BLaER1 treated with 17β-estradiol and CSF1 and Interleukin-3, amounts not matched to agents 10 nM and 100 nM (cell line): Measurements from ENCODE around the gene IKBKG.
"Not testable (repeated sequence)": the region's sequence is repeated elsewhere in the genome, so short reads cannot be mapped to it uniquely, and the experiment has no call there.

Experiments
- H3K27ac ChIP-seq, 11 experiments: shearing (Covaris generic); formaldehyde crosslinking; 2 replicates each; pipeline ENCODE4 v1.8.1; 2022
- H3K27me3 ChIP-seq, 11 experiments: shearing (Covaris generic); formaldehyde crosslinking; 2 replicates each; pipeline ENCODE4 v1.8.1; 2022
- H3K36me3 ChIP-seq, 11 experiments: shearing (Covaris generic); formaldehyde crosslinking; 2 replicates each; pipeline ENCODE4 v1.8.1; 2022
- H3K4me1 ChIP-seq, 10 experiments: shearing (Covaris generic); formaldehyde crosslinking; 2 replicates each; pipeline ENCODE4 v1.8.1; 2022
- H3K4me2 ChIP-seq, 11 experiments: shearing (Covaris generic); formaldehyde crosslinking; 2 replicates each; pipeline ENCODE4 v1.8.1; 2022
- H3K4me3 ChIP-seq, 10 experiments: shearing (Covaris generic); formaldehyde crosslinking; 2 replicates each; pipeline ENCODE4 v1.8.1; 2022
- H3K9ac ChIP-seq, 11 experiments: shearing (Covaris generic); formaldehyde crosslinking; 2 replicates each; pipeline ENCODE4 v1.8.1; 2022
- H3K9me3 ChIP-seq, 11 experiments: shearing (Covaris generic); formaldehyde crosslinking; replicated peaks in 1 of 11; 2 replicates each; pipeline ENCODE4 v1.8.1; 2022
- H4K20me1 ChIP-seq, 11 experiments: shearing (Covaris generic); formaldehyde crosslinking; 2 replicates each; pipeline ENCODE4 v1.8.1; 2022
- Cebpa-rat ChIP-seq, 11 experiments: shearing (Covaris generic); IDR thresholded peaks; 2 replicates each; pipeline ENCODE4 v1.8.1; 2022

The IKBKG gene, protein sequence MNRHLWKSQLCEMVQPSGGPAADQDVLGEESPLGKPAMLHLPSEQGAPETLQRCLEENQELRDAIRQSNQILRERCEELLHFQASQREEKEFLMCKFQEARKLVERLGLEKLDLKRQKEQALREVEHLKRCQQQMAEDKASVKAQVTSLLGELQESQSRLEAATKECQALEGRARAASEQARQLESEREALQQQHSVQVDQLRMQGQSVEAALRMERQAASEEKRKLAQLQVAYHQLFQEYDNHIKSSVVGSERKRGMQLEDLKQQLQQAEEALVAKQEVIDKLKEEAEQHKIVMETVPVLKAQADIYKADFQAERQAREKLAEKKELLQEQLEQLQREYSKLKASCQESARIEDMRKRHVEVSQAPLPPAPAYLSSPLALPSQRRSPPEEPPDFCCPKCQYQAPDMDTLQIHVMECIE

DNA sequence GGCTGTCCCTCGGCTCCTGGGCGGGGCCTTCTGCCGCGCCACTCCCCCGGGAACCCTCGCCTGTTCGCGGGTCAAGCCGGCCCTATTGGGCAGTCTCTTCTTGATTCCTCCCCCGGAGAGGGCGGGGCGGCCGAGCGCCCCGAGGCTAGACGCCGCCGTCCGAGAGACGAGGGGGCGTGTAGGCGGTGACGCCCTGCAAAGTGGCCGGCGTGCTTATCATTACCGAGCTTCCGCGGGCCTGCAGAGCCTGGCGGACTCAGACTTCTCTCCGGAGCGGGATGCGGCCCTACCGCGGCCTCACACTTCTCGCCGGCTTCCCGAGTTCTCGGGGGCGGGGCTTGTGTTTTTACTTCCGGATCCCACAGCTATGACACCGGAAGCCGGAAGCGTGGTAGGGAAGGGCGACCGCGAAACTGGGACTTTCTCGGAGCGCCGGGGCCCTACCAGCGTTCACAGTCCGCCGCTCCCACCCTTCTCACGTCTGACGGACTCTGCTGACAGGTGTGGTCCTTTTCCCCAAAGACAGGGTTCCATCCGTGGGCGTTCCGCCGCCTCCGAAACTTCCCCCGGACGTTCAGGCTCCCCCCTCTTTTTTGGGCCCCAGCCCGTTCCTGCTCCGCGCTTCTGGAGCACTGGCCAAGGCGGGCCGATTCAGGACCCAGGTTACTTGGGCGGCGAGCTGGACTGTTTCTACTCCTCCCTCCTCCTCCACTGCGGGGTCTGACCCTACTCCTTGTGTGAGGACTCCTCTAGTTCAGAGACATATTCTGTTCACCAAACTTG, at the start of gene IKBKG:
Gene IKBKG (plus strand): TSS at position 376 of the 783 bp plus-strand sequence. CDS start 4,383 bp downstream, outside the sequence.
- peaks cover 40 to 82% (median 64%) of the 10 kb centered on the region in 11 experiments for H3K27me3 ChIP-seq
- H3K4me2 ChIP-seq: peak within 1 kb of the TSS; percentile 82 to 92 (median 86)
- peak within 1 kb of the TSS; percentile 66 to 98 (median 87) for H3K27ac ChIP-seq
- H3K4me3 ChIP-seq: peak within 1 kb of the TSS; percentile 58 to 80 (median 74)
- H3K4me1 ChIP-seq: peaks cover 49 to 66% (median 54%) of the 10 kb centered on the region in 10 experiments
- H3K9me3 ChIP-seq: peaks cover 0 to 53% (median 22%) of the 10 kb centered on the region in 11 experiments; a peak in 17 of 22 replicates
- H3K36me3 ChIP-seq: peaks cover 0 to 20% (median 9%) of the 10 kb centered on the region in 11 experiments; a peak in 9 of 22 replicates
- no peak for TF ChIP-seq Cebpa-rat (IDR thresholded peaks at IDR 0.05)
- H3K9ac ChIP-seq: peak within 1 kb of the TSS; percentile 84 to 91 (median 87)
- H4K20me1 ChIP-seq: peaks cover 0 to 42% (median 22%) of the 10 kb centered on the region in 11 experiments; a peak in 15 of 22 replicates

DNA sequence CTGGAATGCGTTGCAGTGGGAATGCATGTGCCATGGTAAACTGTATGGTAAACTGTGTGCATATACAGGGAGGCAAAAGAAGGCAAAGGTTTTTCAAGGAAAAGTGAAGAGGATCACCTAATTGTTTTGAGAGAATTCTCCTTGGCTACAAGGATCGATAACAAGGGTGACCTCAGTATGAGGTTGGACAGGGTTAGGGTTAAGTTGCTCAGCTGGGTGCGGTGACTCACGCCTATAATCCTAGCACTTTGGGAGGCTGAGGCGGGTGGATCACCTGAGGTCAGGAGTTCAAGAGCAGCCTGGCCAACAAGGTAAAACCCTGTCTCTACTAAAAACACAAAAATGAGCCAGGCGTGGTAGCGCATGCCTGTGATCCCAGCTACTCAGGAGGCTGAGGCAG, 46.0 kb upstream of the IKBKG start:
- H3K27ac ChIP-seq, H3K9ac ChIP-seq, H3K4me2 ChIP-seq, H3K4me3 ChIP-seq, H3K4me1 ChIP-seq, H4K20me1 ChIP-seq: not testable (repeated sequence)
- Histone ChIP-seq H3K9me3 (peaks cover 0 to 22% (median 0%) of the 10 kb centered on the region in 11 experiments; a peak in 6 of 22 replicates), H3K36me3 (peaks cover 0 to 15% (median 8%) of the 10 kb centered on the region in 11 experiments; a peak in 14 of 22 replicates), H3K27me3 (peaks cover 23 to 86% (median 74%) of the 10 kb centered on the region in 11 experiments)

DNA sequence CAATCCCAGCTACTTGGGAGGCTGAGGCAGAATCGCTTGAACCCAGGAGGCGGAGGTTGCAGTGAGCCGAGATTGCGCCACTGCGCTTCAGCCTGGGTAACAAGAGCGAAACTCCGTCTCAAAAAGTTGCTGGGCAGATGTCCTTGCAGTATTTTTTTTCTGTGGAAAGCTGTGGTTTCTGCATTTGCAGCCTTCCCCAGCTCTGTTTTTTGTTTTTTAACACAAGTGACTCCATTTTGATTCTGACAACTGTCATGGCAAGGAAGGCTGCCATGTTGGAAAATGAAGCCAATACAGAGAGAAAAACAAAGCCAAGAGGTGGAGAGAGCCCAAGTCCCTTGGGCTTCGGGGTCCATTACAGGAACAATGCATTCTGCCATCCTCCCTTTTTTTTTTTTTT, 45.3 kb upstream of the IKBKG start:
- Histone ChIP-seq H4K20me1 (no peaks in the 10 kb centered on the region; a peak in 1 of 22 replicates), H3K9ac (no peak overlapping the region), H3K9me3 (peaks cover 0 to 29% (median 6%) of the 10 kb centered on the region in 11 experiments; a peak in 7 of 22 replicates), H3K4me3 (no peak overlapping the region), H3K36me3 (peaks cover 3 to 22% (median 12%) of the 10 kb centered on the region in 11 experiments; a peak in 14 of 22 replicates), H3K27me3 (peaks cover 16 to 86% (median 69%) of the 10 kb centered on the region in 11 experiments), H3K4me2 (no peak overlapping the region), H3K27ac (no peak overlapping the region), H3K4me1 (peaks cover 0 to 5% (median 0%) of the 10 kb centered on the region in 10 experiments; a peak in 2 of 20 replicates)
- no peak for TF ChIP-seq Cebpa-rat (IDR thresholded peaks at IDR 0.05)

DNA sequence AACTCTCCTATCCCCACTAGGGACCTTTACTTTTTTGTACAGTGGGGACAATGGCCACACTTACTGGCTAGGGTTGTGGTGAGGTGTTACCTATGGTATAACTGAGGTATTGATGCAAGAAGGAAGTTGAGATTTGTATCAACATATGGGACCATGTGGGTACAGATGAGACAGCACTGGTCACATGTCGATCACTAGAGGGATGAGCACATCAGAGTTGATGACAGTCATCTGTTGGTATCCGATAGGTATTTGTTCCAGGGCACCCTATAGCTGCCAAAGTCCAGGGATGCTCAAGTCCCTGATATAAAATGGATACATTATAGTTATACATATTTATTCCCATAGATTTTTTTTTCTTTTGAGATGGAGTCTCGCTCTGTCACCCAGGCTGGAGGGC, 44.4 kb upstream of the IKBKG start:
- H3K4me3 ChIP-seq: no peak overlapping the region
- H3K4me1 ChIP-seq: no peaks in the 10 kb centered on the region
- H4K20me1 ChIP-seq: no peaks in the 10 kb centered on the region; a peak in 1 of 22 replicates

DNA sequence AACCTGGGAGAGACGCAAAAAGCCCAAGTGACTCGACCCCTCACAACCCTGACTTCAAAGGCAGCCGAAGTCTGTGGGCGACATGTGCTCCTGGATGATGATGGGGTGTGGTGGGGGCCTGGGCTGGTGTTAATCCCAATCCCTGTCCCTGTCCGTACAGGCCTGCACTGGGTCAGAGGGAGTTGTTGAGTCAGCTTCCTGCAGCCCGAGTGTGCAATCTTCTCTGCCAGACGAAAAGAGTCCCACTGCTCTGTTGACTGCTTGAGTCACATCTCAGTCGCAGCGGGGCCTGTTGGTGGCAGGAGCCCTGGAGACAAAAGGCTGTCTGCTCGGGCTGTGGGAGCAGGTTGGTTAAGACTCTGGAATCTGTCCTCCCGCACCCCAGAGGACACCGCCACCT, 41.7 kb upstream of the IKBKG start:
- peaks cover 15 to 45% (median 22%) of the 10 kb centered on the region in 11 experiments; a peak in 19 of 22 replicates for H3K36me3 ChIP-seq
- no peak for TF ChIP-seq Cebpa-rat (IDR thresholded peaks at IDR 0.05)
- no peak overlapping the region for H3K9ac ChIP-seq
- H3K4me2 ChIP-seq: no peak overlapping the region
- H4K20me1 ChIP-seq: peaks cover 0 to under 1% (median 0%) of the 10 kb centered on the region in 11 experiments; a peak in 1 of 22 replicates
- H3K4me1 ChIP-seq: no peaks in the 10 kb centered on the region
- H3K27ac ChIP-seq: no peak overlapping the region
- H3K27me3 ChIP-seq: peaks cover 9 to 81% (median 61%) of the 10 kb centered on the region in 11 experiments; a peak in 21 of 22 replicates
- peaks cover 12 to 56% (median 30%) of the 10 kb centered on the region in 11 experiments; a peak in 21 of 22 replicates for H3K9me3 ChIP-seq
- no peak overlapping the region for H3K4me3 ChIP-seq

More for the DNA sequence above, 44.4 kb upstream of the IKBKG start:
- Histone ChIP-seq H3K27ac (no peak overlapping the region), H3K27me3 (peaks cover 17 to 85% (median 62%) of the 10 kb centered on the region in 11 experiments), H3K9me3 (peaks cover 0 to 30% (median 9%) of the 10 kb centered on the region in 11 experiments; a peak in 8 of 22 replicates), H3K4me2 (no peak overlapping the region), H3K36me3 (peaks cover 3 to 31% (median 14%) of the 10 kb centered on the region in 11 experiments; a peak in 14 of 22 replicates), H3K9ac (no peak overlapping the region)
- no peak for TF ChIP-seq Cebpa-rat (IDR thresholded peaks at IDR 0.05)

- Histone ChIP-seq H3K4me3 (no peak overlapping the region), H3K27ac (no peak overlapping the region), H3K27me3 (peaks cover 9 to 82% (median 62%) of the 10 kb centered on the region in 11 experiments; a peak in 21 of 22 replicates), H3K4me2 (no peak overlapping the region), H3K36me3 (peaks cover 15 to 45% (median 22%) of the 10 kb centered on the region in 11 experiments; a peak in 19 of 22 replicates), H3K9ac (no peak overlapping the region), H3K4me1 (peaks cover 4 to 8% (median 7%) of the 10 kb centered on the region in 10 experiments; a peak in 19 of 20 replicates), H3K9me3 (peaks cover 12 to 59% (median 32%) of the 10 kb centered on the region in 11 experiments; a peak in 21 of 22 replicates), H4K20me1 (peaks cover 0 to 10% (median 0%) of the 10 kb centered on the region in 11 experiments; a peak in 2 of 22 replicates)
- no peak for TF ChIP-seq Cebpa-rat (IDR thresholded peaks at IDR 0.05)
Observed at GRCh38 chrX:154506483-154507332, 40.7 kb upstream of the IKBKG start.

DNA sequence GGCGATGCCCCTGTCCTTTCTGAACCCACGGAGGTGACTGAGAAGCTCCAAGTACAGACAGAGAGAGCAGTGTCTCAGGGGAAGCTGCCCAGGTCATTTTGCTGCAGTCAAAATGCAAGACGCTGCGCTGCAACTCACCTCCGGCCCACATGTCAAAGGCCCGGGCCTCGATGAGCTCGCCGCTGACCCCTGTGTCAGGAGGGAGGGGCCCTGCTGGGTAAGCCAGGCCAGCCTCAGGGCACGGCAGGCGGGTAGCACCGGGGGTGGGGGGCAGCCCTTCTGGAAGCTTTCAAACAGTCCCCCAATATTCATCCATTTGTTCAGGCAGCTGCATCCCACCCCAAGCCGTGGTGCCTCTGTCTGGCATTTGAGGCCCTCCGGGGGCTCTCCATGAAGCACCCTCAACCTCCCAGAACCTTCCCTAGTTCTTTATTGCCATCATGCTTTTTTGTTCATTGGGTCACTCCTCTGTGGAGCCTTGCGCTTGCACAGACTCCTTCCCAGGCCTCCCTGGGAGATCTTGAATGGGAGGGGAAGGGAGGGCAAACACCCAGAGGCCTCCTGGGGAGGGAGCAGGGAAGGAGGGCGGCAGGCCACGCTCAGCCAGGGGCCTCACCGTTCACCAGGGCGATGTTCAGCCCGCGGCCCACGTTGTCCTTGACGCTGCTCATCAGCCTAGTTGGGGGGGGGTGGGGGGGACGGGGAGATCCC, 39.6 kb upstream of the IKBKG start:
- Histone ChIP-seq H3K4me1 (peaks cover 8 to 19% (median 16%) of the 10 kb centered on the region in 10 experiments; a peak in 19 of 20 replicates), H3K4me3 (no peak overlapping the region), H3K4me2 (no peak overlapping the region), H4K20me1 (peaks cover 0 to 16% (median 0%) of the 10 kb centered on the region in 11 experiments; a peak in 2 of 22 replicates), H3K36me3 (peaks cover 15 to 45% (median 22%) of the 10 kb centered on the region in 11 experiments; a peak in 19 of 22 replicates), H3K27ac (no peak overlapping the region), H3K9me3 (peaks cover 12 to 55% (median 32%) of the 10 kb centered on the region in 11 experiments; a peak in 21 of 22 replicates), H3K9ac (no peak overlapping the region), H3K27me3 (peaks cover 9 to 84% (median 62%) of the 10 kb centered on the region in 11 experiments; a peak in 21 of 22 replicates)
- TF ChIP-seq Cebpa-rat (IDR thresholded peaks at IDR 0.05): no peak
